Measurements from ENCODE around the gene CDK11B.
"Not testable (repeated sequence)": the region's sequence is repeated elsewhere in the genome, so short reads cannot be mapped to it uniquely, and the experiment has no call there.

Gene CDK11B

GRCh38 chr1:1598051-1598719 is 60.6 kb downstream of the CDK11B start:
- TF ChIP-seq SPI1 (IDR thresholded peaks at IDR 0.05; ENCODE audit: borderline replicate concordance, low read depth) (no peak), REST (IDR thresholded peaks at IDR 0.05; ENCODE audit: insufficient replicate concordance, low read depth) (no peak), POLR2AphosphoS5 (IDR thresholded peaks at IDR 0.05; ENCODE audit: low read depth) (no peak), CTCF (IDR thresholded peaks at IDR 0.05; ENCODE audit: insufficient read depth, low read length) (no peak), GABPA (IDR thresholded peaks at IDR 0.05; ENCODE audit: low read depth) (no peak)
- Histone ChIP-seq H3K27me3 (ENCODE audit: insufficient read depth, poor library complexity, severe bottlenecking) (peaks cover 8% of the 10 kb centered on the region), H3K27ac (replicated peaks) (no peak overlapping the region), H3K4me3 (replicated peaks; ENCODE audit: insufficient read depth, low read length) (no peak overlapping the region)
- DNase-seq (ENCODE audit: low read depth in 1 of 2, low spot score in 1 of 2), result no peak

GRCh38 chr1:1597275-1597930 is 61.4 kb downstream of the CDK11B start:
- TF ChIP-seq CTCF (IDR thresholded peaks at IDR 0.05; ENCODE audit: insufficient read depth, low read length) (no peak), REST (IDR thresholded peaks at IDR 0.05; ENCODE audit: insufficient replicate concordance, low read depth) (no peak), GABPA (IDR thresholded peaks at IDR 0.05; ENCODE audit: low read depth) (no peak), SPI1 (IDR thresholded peaks at IDR 0.05; ENCODE audit: borderline replicate concordance, low read depth) (no peak), POLR2AphosphoS5 (IDR thresholded peaks at IDR 0.05; ENCODE audit: low read depth) (no peak)
- Histone ChIP-seq H3K4me3 (replicated peaks; ENCODE audit: insufficient read depth, low read length) (no peak overlapping the region), H3K27me3 (ENCODE audit: insufficient read depth, poor library complexity, severe bottlenecking) (peaks cover 8% of the 10 kb centered on the region), H3K27ac (replicated peaks) (no peak overlapping the region)
- peak in 1 of 2 experiments; percentile 58 for DNase-seq (ENCODE audit: low read depth in 1 of 2, low spot score in 1 of 2)

- no peak overlapping the region for H3K27ac ChIP-seq (replicated peaks)
- H3K4me3 ChIP-seq (replicated peaks; ENCODE audit: insufficient read depth, low read length), result no peak overlapping the region
- no peak for DNase-seq (ENCODE audit: low read depth in 1 of 2, low spot score in 1 of 2)
- TF ChIP-seq CTCF (IDR thresholded peaks at IDR 0.05; ENCODE audit: insufficient read depth, low read length) (no peak), REST (IDR thresholded peaks at IDR 0.05; ENCODE audit: insufficient replicate concordance, low read depth) (no peak), GABPA (IDR thresholded peaks at IDR 0.05; ENCODE audit: low read depth) (no peak), POLR2AphosphoS5 (IDR thresholded peaks at IDR 0.05; ENCODE audit: low read depth) (no peak), SPI1 (IDR thresholded peaks at IDR 0.05; ENCODE audit: borderline replicate concordance, low read depth) (no peak)
- H3K27me3 ChIP-seq (ENCODE audit: insufficient read depth, poor library complexity, severe bottlenecking), result peaks cover 8% of the 10 kb centered on the region
Measured at GRCh38 chr1:1596493-1597274, 62.1 kb downstream of the CDK11B start.

GRCh38 chr1:1595341-1595740 is 63.5 kb downstream of the CDK11B start:
- not testable (repeated sequence) for H3K4me3 ChIP-seq (replicated peaks; ENCODE audit: insufficient read depth, low read length); DNase-seq (ENCODE audit: low read depth in 1 of 2, low spot score in 1 of 2); H3K27me3 ChIP-seq (ENCODE audit: insufficient read depth, poor library complexity, severe bottlenecking); H3K27ac ChIP-seq (replicated peaks)

All from HL-60 (cell line).